NCI-H69 (cell line): Measurements from ENCODE around the gene BSG.

Experiments used
- DNase-seq: peaks from one replicate; lab custom pipeline; 2025; lab: John Stamatoyannopoulos, UW

The BSG gene

DNA sequence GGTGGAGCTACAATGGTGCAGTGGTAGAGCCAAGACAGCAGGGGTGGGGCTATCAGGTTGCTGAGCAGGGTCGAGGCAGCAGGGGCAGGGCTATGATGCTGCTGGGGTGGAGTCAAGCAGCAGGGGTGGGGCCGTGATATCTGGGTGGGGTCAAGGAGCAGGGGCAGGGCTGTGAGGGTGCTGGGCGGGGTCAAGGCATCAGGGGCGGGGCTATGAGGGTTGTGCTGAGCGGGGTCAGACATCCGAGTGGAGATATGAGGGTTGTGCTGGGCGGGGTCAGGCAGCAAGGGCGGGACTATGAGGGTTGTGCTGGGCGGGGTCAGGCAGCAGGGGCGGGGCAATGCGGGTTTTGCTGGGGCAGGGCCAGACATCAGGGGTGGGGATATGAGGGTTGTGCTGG, 32.0 kb downstream of the BSG start:
- DNase-seq = peak; percentile 35

DNA sequence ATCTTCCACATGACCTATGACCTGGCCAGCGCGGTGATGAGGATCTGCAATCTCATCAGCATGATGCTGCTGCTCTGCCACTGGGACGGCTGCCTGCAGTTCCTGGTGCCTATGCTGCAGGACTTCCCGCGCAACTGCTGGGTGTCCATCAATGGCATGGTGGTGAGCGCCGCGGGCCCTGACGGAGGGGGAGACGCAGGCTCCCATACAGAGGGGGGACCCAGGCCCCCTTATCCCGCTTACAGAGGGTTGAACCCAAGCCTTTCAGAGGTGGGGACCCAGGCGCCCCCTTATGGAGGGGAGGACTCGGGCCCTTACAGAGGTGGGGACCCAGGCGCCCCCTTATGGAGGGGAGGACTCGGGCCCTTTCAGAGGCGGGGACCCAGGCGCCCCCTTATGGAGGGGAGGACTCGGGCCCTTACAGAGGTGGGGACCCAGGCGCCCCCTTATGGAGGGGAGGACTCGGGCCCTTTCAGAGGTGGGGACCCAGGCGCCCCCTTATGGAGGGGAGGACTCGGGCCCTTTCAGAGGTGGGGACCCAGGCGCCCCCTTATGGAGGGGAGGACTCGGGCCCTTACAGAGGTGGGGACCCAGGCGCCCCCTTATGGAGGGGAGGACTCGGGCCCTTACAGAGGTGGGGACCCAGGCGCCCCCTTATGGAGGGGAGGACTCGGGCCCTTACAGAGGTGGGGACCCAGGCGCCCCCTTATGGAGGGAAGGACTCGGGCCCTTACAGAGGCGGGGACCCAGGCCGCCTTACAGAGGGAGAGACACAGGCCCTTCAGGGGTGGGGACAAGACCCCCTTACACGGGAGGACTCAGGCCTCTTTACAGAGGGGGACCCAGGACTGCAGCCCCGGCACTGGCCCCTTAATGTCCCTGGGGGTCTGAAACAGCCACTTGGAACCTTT, 32.9 kb downstream of the BSG start:
- DNase-seq = peak; percentile 82

- no peak for DNase-seq
Observed at GRCh38 chr19:607301-608154, 35.1 kb downstream of the BSG start.

DNA sequence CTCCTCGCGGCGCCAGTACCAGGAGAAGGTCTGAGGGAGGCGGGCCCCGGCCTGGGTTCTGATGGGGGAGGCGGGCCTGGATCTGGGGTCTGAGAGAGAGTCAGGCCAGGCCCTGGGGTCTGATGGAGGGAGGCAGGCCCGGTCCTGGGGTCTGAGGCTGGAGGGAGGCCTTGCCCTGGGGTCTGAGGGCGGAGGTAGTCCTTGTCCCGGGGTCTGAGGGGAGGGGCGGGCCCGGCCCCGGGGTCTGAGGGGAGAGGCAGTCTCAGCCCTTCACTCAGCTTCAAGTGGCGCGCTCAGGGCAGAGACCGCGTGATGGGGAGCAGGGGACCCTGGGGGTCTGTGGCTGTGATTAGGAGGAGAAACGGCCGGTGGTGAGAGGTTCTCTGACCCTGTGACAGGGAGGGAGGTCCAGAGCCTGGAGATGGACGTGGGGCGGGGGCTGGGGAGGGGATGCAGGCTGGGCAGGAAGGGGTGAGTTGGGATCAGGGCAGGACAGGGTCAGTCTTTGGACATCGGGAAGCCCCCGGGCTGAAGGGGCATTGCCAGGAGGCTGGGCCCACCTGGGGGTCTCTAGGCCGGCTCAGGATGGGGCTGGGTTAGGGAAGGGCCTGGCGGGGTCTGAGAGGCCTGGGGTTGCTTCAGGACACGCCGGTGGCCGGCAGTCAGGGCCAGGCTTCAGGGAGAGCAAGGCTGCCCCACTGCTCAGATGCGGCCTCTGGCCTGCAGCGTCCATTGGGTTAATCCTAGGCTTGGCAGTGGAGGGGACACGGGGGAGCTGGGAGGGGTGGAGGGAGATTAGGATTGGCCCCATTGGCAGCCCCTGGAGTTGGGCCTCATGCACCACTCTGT, 36.0 kb downstream of the BSG start:
- no peak for DNase-seq

GRCh38 chr19:609004-609346, 36.6 kb downstream of the BSG start:
- DNase-seq = peak; percentile 84

DNA sequence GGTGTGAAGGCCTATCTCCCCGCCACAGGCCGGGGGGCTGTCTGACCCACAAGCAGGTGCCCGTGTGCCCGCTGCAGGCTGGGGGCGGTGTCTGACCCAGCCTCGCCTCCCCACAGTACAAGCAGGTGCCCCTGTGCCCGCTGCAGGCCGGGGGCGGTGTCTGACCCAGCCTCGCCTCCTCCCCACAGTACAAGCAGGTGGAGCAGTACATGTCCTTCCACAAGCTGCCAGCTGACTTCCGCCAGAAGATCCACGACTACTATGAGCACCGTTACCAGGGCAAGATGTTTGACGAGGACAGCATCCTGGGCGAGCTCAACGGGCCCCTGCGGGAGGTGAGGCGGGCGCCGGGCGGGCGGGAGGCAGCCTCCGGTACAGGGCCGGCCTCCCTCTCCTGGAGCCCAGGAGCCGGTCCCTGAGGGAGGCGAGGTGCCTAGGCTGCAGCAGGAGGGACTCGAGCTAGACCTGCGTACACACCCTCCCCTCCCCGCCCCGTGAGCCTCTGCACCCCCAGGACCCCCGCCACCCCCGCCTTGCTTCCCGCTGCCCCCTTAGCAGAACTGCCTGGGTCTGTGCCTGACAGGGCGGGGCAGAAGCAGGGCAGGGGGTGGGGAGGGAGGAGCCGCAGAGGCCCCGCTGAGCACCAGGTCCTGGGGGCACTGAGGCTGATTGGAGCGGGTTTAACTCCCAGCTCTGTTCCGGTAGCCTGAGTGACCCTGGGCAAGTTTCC, 37.8 kb downstream of the BSG start:
- DNase-seq = peak; percentile 44

DNA sequence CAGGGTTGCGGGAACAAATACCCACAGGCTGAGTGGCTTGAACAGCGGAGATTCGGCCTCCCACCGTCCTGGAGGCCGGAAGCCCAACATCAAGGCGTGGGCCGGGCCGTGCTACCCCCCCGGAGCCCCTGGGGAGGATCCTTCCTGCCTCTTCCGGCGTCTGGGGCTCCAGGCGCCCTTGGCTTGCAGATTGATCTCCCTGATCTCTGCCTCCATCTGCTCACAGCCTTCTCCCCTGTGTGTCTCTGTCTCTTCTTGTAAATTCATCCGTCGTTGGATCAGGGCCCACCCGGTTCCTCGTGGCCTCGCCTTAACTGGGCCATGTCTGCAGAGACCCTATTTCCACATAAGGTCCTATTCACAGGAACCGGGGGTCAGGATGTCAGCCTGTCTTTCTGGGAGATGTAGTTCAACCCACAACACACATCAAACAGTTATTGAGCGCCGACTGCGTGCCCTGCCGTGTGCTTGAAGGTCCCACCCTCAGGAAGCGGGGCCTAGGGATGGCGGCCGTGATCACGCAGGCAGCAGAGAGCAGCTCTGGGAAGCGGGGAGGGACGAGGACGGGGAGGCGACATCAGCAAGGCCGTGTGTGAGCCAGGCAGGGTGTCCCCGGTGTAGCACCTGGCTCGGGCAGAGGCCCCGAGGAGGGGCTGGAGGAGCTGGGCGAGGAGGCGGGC, 38.5 kb downstream of the BSG start:
- peak; percentile 83 for DNase-seq

GRCh38 chr19:611481-611868, 39.1 kb downstream of the BSG start:
- no peak for DNase-seq

DNA sequence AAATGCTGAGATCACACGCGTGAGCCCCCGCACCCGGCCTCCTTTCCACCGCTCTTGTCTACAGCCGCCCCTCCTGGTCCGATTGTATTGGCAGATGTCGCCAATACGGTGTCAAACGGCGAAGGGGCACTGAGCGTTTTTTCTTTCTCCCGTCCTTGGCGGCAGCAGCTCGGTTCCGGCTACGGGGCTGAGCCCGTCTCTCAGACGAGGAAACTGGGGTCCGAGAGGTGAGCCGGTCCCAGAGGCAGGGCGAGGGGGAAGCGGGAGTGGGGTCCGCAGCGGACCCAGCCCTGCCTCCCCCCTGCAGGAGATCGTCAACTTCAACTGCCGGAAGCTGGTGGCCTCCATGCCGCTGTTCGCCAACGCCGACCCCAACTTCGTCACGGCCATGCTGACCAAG, 40.5 kb downstream of the BSG start:
- DNase-seq = no peak

DNA sequence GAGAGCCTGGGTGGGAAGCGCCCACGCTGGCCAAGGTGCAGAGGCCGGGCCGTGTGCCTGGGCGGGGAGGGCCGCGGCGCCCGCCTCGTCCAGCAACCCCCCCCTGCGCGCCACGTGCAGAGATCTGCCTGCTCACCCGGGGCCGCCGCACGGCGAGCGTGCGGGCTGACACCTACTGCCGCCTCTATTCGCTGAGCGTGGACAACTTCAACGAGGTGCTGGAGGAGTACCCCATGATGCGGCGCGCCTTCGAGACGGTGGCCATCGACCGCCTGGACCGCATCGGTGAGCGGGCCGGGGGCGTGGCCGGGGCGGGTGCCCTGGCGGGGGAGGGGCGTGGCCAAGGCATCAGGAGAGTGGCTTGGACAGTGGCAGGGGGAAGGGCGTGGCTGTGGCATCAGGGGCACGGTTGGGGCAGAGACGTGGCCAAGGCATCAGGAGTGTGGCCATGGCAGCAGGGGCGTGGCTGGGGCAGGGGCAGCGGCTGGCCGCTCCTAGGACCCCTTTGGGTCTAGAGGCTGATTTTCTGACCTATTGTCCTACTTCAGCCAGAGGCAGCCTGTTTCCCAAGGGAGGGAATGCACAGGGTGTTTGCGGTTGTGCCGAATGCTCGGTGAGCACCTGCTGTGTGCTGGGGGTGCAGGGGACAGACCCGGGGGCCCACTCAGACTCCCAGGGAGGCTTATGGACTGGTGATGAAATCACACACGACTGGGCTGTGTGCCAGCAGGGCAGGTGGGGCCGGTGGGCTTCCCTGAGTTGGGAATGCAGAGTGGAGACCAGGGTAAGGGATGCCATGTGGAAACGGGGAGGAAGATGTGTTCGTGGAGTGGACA, 41.6 kb downstream of the BSG start:
- DNase-seq = no peak

GRCh38 chr19:615619-616018, 43.2 kb downstream of the BSG start:
- no peak for DNase-seq

GRCh38 chr19:616062-616700, 43.8 kb downstream of the BSG start:
- no peak for DNase-seq

- DNase-seq = peak; percentile 26
Observed at GRCh38 chr19:616747-617526, 44.5 kb downstream of the BSG start.

- no peak for DNase-seq
Observed at GRCh38 chr19:617551-618246, 45.3 kb downstream of the BSG start.

DNA sequence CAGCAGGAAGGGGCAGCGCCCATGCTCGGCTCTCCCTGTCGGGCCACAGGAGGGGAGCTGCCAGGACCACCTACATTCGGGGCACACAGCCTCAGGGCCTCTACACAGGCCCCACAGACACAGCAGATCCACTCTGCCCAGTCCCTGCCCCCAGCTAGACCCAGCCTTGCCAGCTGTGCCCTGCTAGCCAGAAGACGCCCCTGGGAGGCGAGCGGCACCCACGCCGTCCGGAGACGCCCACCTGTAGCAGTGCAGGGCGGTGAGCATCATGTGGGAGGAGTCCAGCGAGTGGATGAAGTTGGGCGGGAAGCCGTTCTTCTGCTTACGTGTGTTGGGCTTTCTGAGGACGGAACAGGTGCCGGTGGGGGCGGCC, 45.8 kb downstream of the BSG start:
- DNase-seq = no peak

GRCh38 chr19:618674-619285, 46.4 kb downstream of the BSG start:
- DNase-seq = no peak

- no peak for DNase-seq
Observed at GRCh38 chr19:619286-620002, 47.0 kb downstream of the BSG start.
